Naive thymus-derived CD4-positive, alpha-beta T cell (primary cell): ENCODE results near the gene PDGFD. TPM values are rescaled to one million over a fixed set of nuclear protein-coding genes. Genes with fewer than 3 reads are reported as not detected.

Source experiments
- ATAC-seq: fragments of 150-1000 bp; cut with Tn5 transposase; 2 replicates; pipeline ENCODE4 v1.10.0; 2021; ENCODE audit warnings: mild to moderate bottlenecking, moderate library complexity
- CTCF ChIA-PET: fragments of 350-600 bp; sonication (Branson Sonifier 250); formaldehyde crosslinking; loops from one replicate; lab custom pipeline; 2021; ENCODE audit warnings: antibody characterized with exemption; lab: Charles Lee
- POLR2A ChIA-PET: fragments of 350-600 bp; sonication (Branson Sonifier 250); formaldehyde crosslinking; loops from one replicate; lab custom pipeline; 2021; ENCODE audit warnings: antibody characterized with exemption, inconsistent platforms; lab: Charles Lee
- DNase-seq, 9 donors: peaks; one replicate each; pipeline versions ENCODE4 v3.0.0 to v3.0.0-alpha.2; 2020 to 2022; ENCODE audit warnings: mixed read lengths in 1 of 9
- H3K27ac ChIP-seq: one replicate; pipeline ENCODE4 v1.7.0; 2013; ENCODE audit warnings: mild to moderate bottlenecking, low read depth, low read length, moderate library complexity
- H3K27me3 ChIP-seq, 2 donors: one replicate each; pipeline ENCODE4 v1.7.0; 2013; ENCODE audit warnings: low read length in 2 of 2, mild to moderate bottlenecking in 2 of 2, moderate library complexity in 2 of 2; ENCODE audit not compliant: control insufficient read depth in 2 of 2, insufficient read depth in 2 of 2
- H3K36me3 ChIP-seq, 3 experiments: 1 replicate in 2 of 3; 2 replicates in 1 of 3; pipeline ENCODE4 v1.7.0; 2013; ENCODE audit warnings: low read length in 3 of 3, mild to moderate bottlenecking in 3 of 3, moderate library complexity in 1 of 3; ENCODE audit not compliant: insufficient read depth in 3 of 3, control insufficient read depth in 2 of 3
- H3K4me1 ChIP-seq, 2 donors: one replicate each; pipeline ENCODE4 v1.7.0; 2013; ENCODE audit warnings: low read length in 2 of 2, mild to moderate bottlenecking in 2 of 2, moderate library complexity in 1 of 2; ENCODE audit not compliant: control insufficient read depth in 2 of 2, insufficient read depth in 2 of 2
- H3K4me3 ChIP-seq: 2 replicates; pipeline ENCODE4 v1.7.0; 2013; ENCODE audit warnings: mild to moderate bottlenecking, low read length
- H3K9me3 ChIP-seq, 3 experiments: 1 replicate in 2 of 3; 2 replicates in 1 of 3; pipeline ENCODE4 v1.7.0; 2013; ENCODE audit warnings: low read length in 3 of 3; ENCODE audit not compliant: control insufficient read depth in 2 of 3
- H3K27ac Mint-ChIP-seq, 9 donors: one replicate each; pipeline ENCODE4 v1.8.0; 2020 to 2022; ENCODE audit warnings: mixed read lengths in 9 of 9, mild to moderate bottlenecking in 8 of 9, moderate library complexity in 5 of 9, inconsistent platforms in 2 of 9
- H3K27me3 Mint-ChIP-seq, 5 donors: one replicate each; pipeline ENCODE4 v1.8.0; 2021 to 2022; ENCODE audit warnings: mixed read lengths in 5 of 5, mild to moderate bottlenecking in 1 of 5
- H3K36me3 Mint-ChIP-seq, 5 donors: one replicate each; pipeline ENCODE4 v1.8.0; 2020 to 2022; ENCODE audit warnings: mixed read lengths in 5 of 5, mild to moderate bottlenecking in 3 of 5, inconsistent platforms in 1 of 5
- H3K4me1 Mint-ChIP-seq, 7 donors: one replicate each; pipeline ENCODE4 v1.8.0; 2020 to 2022; ENCODE audit warnings: mixed read lengths in 7 of 7, mild to moderate bottlenecking in 3 of 7, inconsistent platforms in 1 of 7
- H3K4me3 Mint-ChIP-seq, 10 donors: one replicate each; pipeline ENCODE4 v1.8.0; 2020 to 2022; ENCODE audit warnings: mild to moderate bottlenecking in 10 of 10, mixed read lengths in 10 of 10, moderate library complexity in 6 of 10, inconsistent platforms in 2 of 10
- H3K9me3 Mint-ChIP-seq, 11 donors: one replicate each; pipeline ENCODE4 v1.8.0; 2020 to 2022; ENCODE audit warnings: mixed read lengths in 11 of 11, mild to moderate bottlenecking in 4 of 11, inconsistent platforms in 1 of 11, moderate library complexity in 1 of 11
- intact Hi-C, 2 donors: fragments of 100-400 bp; cut with micrococcal nuclease; formaldehyde crosslinking; loops; one replicate each; pipeline ENCODE4 v1.15.1; 2023
- polyA plus RNA-seq, 2 donors: library from polyadenylated mRNA; unstranded; fragments of 300-500 nt; fragmentation: Illumina TruSeq; gene quantifications; one replicate each; pipeline ENCODE4 v1.2.3, GENCODE V29; 2021
- total RNA-seq, 6 experiments: library from RNA in 5 of 6; stranded (reverse) in 5 of 6; gene quantifications; 1 replicate in 5 of 6; 2 replicates in 1 of 6; pipeline ENCODE4 v1.2.3 and lab custom pipeline; 2021 to 2026

PDGFD gene
- total and polyA plus RNA-seq, 7 experiments from 2014 or later: 0.05 to 3.6 (median 0.26) TPM; not detected in 3

DNA sequence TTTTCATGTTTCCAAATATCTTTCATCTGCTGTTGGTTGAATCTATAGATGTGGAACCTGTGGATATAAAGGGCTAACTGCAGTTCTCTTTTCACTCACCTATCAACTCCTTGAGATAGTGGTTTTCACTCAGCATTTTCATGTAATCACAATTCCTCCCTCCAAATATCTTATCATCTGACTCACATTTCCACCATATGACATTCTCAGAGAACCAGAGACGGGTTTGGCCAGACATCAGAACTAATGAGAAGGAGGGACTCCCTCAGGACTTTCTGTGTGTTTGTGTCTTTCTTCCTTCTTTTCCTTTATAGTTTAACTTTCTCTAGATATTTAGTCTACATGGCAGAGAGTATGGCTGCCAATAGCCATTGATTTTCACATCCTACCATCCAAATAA, 262.3 kb downstream of the PDGFD start:
- ATAC-seq (no peak), DNase-seq (no peak)
- no peaks in the 10 kb centered on the region for H3K4me1 Mint-ChIP-seq
- no peak overlapping the region for H3K4me3 Mint-ChIP-seq
- no peaks in the 10 kb centered on the region for H3K36me3 Mint-ChIP-seq
- H3K27ac ChIP-seq: no peak overlapping the region
- no peaks in the 10 kb centered on the region for H3K36me3 ChIP-seq
- ChIA-PET POLR2A (no interaction called here), CTCF (no interaction called here)
- peaks cover 0 to 6% (median 0%) of the 10 kb centered on the region in 5 donors for H3K27me3 Mint-ChIP-seq
- intact Hi-C loops: no loop called here
- no peak overlapping the region for H3K27ac Mint-ChIP-seq
- no peaks in the 10 kb centered on the region for H3K4me1 ChIP-seq
- peaks cover 0 to 6% (median 0%) of the 10 kb centered on the region in 11 donors for H3K9me3 Mint-ChIP-seq
- no peaks in the 10 kb centered on the region for H3K27me3 ChIP-seq
- no peaks in the 10 kb centered on the region for H3K9me3 ChIP-seq
- no peak overlapping the region for H3K4me3 ChIP-seq

DNA sequence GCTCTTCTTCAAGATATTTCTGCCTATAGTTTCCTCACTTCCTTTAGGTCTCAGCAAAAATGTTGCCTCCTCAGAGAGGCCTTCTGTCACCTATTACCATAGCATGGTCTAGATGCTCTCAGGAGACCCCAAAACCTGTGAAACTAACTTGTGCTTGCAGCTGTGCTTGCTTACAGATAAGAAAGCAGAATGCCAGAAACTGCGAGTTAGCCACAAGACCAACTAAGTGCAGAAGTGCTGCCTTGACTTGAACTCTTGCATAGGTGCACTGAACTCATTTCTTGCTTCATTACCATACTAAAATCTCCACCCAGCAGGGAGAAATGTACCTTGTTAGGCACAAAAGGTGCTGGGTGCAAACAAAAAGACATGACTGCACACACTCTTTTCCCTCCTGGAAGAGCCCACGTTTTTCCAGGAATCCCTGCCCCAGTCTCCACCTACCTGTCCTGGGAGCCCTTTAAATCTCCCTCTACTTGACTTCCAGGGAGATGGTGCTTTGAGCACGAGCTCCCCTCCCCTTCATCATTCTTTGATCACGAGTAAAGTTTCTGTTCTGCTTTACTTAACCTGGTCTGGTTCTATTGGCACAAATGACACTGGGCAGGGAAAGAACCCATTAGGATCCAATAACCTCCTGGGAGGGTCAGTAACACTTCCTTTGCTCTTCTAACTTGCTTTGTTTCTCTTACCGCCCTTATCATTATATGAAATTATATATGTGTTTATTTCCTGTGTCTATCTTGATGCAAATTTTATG, 265.2 kb downstream of the PDGFD start:
- Histone ChIP-seq H3K4me1 (no peaks in the 10 kb centered on the region), H3K27ac (no peak overlapping the region), H3K27me3 (no peaks in the 10 kb centered on the region), H3K4me3 (no peak overlapping the region), H3K9me3 (no peaks in the 10 kb centered on the region), H3K36me3 (no peaks in the 10 kb centered on the region)
- Mint-ChIP-seq H3K36me3 (no peaks in the 10 kb centered on the region), H3K4me1 (no peaks in the 10 kb centered on the region), H3K9me3 (peaks cover 0 to 9% (median 1%) of the 10 kb centered on the region in 11 donors), H3K27me3 (peaks cover 0 to 7% (median 6%) of the 10 kb centered on the region in 5 donors), H3K27ac (no peak overlapping the region), H3K4me3 (no peak overlapping the region)
- ChIA-PET POLR2A (no interaction called here), CTCF (no interaction called here)
- ATAC-seq (no peak), DNase-seq (no peak)
- intact Hi-C loops: no loop called here

DNA sequence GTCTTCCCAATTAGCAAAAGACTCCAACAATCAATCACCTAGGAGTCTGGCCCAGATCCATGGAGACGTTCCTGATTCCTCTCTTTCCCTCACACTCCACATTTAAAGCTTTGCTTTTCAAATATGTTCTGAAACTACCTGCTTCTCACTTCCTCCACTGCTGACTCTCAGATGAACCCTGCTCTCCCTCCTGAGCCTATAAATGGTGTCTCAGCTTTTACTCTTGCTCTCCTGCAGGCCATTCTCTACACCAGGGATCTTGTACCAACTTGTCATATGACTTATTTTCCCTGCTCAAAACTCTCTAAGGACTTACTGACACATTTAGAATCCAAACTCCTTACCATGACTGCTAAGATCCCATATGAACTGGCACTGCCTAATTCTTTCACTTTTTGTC, 265.9 kb downstream of the PDGFD start:
- Histone ChIP-seq H3K4me3 (no peak overlapping the region), H3K9me3 (no peaks in the 10 kb centered on the region), H3K27ac (no peak overlapping the region), H3K27me3 (no peaks in the 10 kb centered on the region), H3K4me1 (no peaks in the 10 kb centered on the region), H3K36me3 (no peaks in the 10 kb centered on the region)
- POLR2A ChIA-PET: no interaction called here
- H3K27ac Mint-ChIP-seq: no peak overlapping the region
- DNase-seq: no peak
- no peak for ATAC-seq
- peaks cover 0 to 7% (median 6%) of the 10 kb centered on the region in 5 donors for H3K27me3 Mint-ChIP-seq
- no peaks in the 10 kb centered on the region for H3K4me1 Mint-ChIP-seq
- intact Hi-C loops: no loop called here
- peaks cover 0 to 9% (median 1%) of the 10 kb centered on the region in 11 donors for H3K9me3 Mint-ChIP-seq
- H3K4me3 Mint-ChIP-seq: no peak overlapping the region
- CTCF ChIA-PET: no interaction called here
- H3K36me3 Mint-ChIP-seq: no peaks in the 10 kb centered on the region

DNA sequence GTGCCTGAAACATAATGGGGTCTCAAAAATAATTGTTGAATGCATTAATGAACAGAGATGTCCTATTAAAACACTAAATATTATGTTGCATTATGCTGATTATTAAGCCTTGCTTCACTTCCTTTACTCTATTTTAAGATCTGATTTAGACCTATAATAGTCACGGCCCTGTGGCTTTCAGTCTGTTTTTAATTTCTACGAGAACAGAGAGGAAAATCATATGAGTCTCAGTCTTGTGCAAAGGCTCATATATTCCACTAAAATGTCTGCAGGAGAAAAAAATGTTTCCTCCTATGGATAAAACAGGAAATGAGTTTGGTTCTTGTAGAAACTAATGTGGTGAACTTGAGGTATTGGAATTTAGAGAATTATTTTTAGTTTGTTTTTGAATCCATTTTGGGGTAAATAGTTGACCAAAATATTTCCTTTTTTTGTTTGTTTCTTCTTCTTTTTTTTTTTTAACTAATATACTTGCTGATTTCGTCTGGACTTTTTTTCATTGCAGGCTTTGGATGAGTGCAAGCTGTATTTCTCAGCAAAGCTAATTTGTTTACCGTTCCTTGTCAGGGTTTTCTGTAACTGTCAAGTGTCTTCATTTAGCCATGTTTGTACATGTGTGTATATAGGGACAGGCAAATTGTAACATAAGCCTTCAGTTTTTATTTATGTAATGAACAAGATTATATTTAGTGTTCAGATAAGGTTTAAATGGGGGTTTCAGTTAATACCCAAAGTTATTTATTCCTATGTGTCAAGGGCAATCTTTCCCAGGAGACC, 266.6 kb downstream of the PDGFD start:
- H3K4me3 Mint-ChIP-seq: no peak overlapping the region
- H3K27me3 ChIP-seq: no peaks in the 10 kb centered on the region
- peaks cover 0 to 9% (median 1%) of the 10 kb centered on the region in 11 donors for H3K9me3 Mint-ChIP-seq
- no peaks in the 10 kb centered on the region for H3K4me1 Mint-ChIP-seq
- no peak overlapping the region for H3K4me3 ChIP-seq
- H3K27me3 Mint-ChIP-seq: peaks cover 0 to 7% (median 6%) of the 10 kb centered on the region in 5 donors
- no peak overlapping the region for H3K27ac Mint-ChIP-seq
- no peak overlapping the region for H3K27ac ChIP-seq
- ATAC-seq: no peak
- CTCF ChIA-PET: no interaction called here
- POLR2A ChIA-PET: no interaction called here
- no peaks in the 10 kb centered on the region for H3K36me3 ChIP-seq
- no peak for DNase-seq
- intact Hi-C loops: no loop called here
- no peaks in the 10 kb centered on the region for H3K9me3 ChIP-seq
- H3K4me1 ChIP-seq: no peaks in the 10 kb centered on the region
- H3K36me3 Mint-ChIP-seq: no peaks in the 10 kb centered on the region

DNA sequence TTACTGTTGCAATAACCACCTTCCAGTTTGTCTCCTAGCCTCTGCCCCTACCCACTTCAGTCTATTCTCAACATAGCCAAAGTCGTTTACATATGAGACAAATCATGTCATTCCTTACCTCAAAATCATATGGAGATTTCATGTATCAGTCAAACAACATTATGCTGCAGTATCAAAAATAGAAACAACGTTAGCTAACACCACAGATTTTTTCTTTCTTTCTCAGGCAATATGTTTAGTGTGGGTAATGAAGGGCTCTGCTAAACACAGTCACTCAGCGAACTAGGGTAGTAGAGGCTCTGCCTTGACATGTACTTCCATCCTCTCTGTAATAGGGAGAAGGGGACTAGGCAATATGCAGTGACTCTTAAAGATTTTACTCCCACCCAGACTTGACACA, 268.8 kb downstream of the PDGFD start:
- no peaks in the 10 kb centered on the region for H3K4me1 Mint-ChIP-seq
- CTCF ChIA-PET: no interaction called here
- Histone ChIP-seq H3K36me3 (no peaks in the 10 kb centered on the region), H3K27me3 (no peaks in the 10 kb centered on the region), H3K27ac (no peak overlapping the region), H3K4me3 (no peak overlapping the region), H3K9me3 (no peaks in the 10 kb centered on the region), H3K4me1 (no peaks in the 10 kb centered on the region)
- no peak for ATAC-seq
- H3K27ac Mint-ChIP-seq: no peak overlapping the region
- H3K4me3 Mint-ChIP-seq: no peak overlapping the region
- intact Hi-C loops: no loop called here
- H3K36me3 Mint-ChIP-seq: no peaks in the 10 kb centered on the region
- peaks cover 0 to 7% (median 6%) of the 10 kb centered on the region in 5 donors for H3K27me3 Mint-ChIP-seq
- POLR2A ChIA-PET: no interaction called here
- no peak for DNase-seq
- peaks cover 1 to 15% (median 5%) of the 10 kb centered on the region in 11 donors for H3K9me3 Mint-ChIP-seq

DNA sequence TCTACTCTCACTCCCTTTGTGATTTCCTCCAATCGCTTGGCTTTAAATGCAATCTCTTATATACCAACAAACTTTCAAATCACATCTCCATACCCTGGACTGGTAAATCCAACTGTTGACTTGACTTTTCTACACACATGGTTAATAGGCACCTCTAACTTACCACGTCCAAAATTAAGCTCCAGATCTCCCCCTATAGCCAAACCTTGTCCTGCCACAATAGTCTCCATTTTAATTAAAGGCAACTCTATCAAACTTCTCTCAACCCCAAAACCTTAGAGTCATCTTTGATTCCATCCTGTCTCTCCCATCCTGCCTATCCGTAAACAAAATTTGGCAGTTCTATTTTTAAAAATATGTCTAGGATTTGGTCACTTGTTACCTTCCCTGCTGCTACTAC, 269.3 kb downstream of the PDGFD start:
- peaks cover 0 to 7% (median 6%) of the 10 kb centered on the region in 5 donors for H3K27me3 Mint-ChIP-seq
- H3K4me1 Mint-ChIP-seq: no peaks in the 10 kb centered on the region
- peaks cover 3 to 17% (median 7%) of the 10 kb centered on the region in 11 donors for H3K9me3 Mint-ChIP-seq
- Histone ChIP-seq H3K27me3 (no peaks in the 10 kb centered on the region), H3K36me3 (no peaks in the 10 kb centered on the region), H3K9me3 (no peaks in the 10 kb centered on the region), H3K4me3 (no peak overlapping the region), H3K27ac (no peak overlapping the region), H3K4me1 (no peaks in the 10 kb centered on the region)
- DNase-seq: no peak
- CTCF ChIA-PET: no interaction called here
- H3K36me3 Mint-ChIP-seq: no peaks in the 10 kb centered on the region
- intact Hi-C loops: no loop called here
- POLR2A ChIA-PET: no interaction called here
- no peak overlapping the region for H3K27ac Mint-ChIP-seq
- no peak overlapping the region for H3K4me3 Mint-ChIP-seq
- ATAC-seq: no peak
